Activated CD8-positive, alpha-beta memory T cell treated with anti-CD3 and anti-CD28 coated beads for 36 hours (primary cell): ENCODE measurements around the gene LCOR. TPM values are rescaled to one million over a fixed set of nuclear protein-coding genes. Genes with fewer than 3 reads are reported as not detected.
"Not testable (repeated sequence)": the region's sequence is repeated elsewhere in the genome, so short reads cannot be mapped to it uniquely, and the experiment has no call there.

Experiments
- CTCF ChIA-PET: fragments of 350-600 bp; sonication (Branson Sonifier 250); formaldehyde crosslinking; loops from one replicate; lab custom pipeline; 2021; ENCODE audit warnings: antibody characterized with exemption; lab: Charles Lee
- POLR2A ChIA-PET: fragments of 350-600 bp; sonication (Branson Sonifier 250); formaldehyde crosslinking; loops from one replicate; lab custom pipeline; 2021; ENCODE audit warnings: antibody characterized with exemption; lab: Charles Lee
- total RNA-seq, 2 experiments: library from RNA; stranded (reverse); gene quantifications; one replicate each; pipeline ENCODE4 v1.2.3, GENCODE V29; 2021

LCOR gene
- total RNA-seq, 2 experiments from 2014 or later = 24.9 to 29.2 TPM

GRCh38 chr10:96833220-96834001 lies 1.3 kb downstream of the LCOR start:
- ChIA-PET POLR2A (interaction anchor here (1.1 kb wide), 1 partner anchor 42 kb away, joined by 7 read pairs; no protein-coding TSS in a partner anchor), CTCF (interaction anchor here (0.5 kb wide), 1 partner anchor 195 kb away, joined by 3 read pairs; no protein-coding TSS in a partner anchor)

- POLR2A ChIA-PET = no interaction called here
- CTCF ChIA-PET = interaction anchor here (0.5 kb wide), 1 partner anchor 196 kb away, joined by 3 read pairs; no protein-coding TSS in a partner anchor
Observed at GRCh38 chr10:96834120-96834519, 2.0 kb downstream of the LCOR start.

- CTCF ChIA-PET = interaction anchor here (1.1 kb wide), 1 partner anchor 156 kb away, joined by 3 read pairs; no protein-coding TSS in a partner anchor
- POLR2A ChIA-PET = no interaction called here
Observed at GRCh38 chr10:96835899-96836298, 3.8 kb downstream of the LCOR start.

GRCh38 chr10:96838529-96838928 lies 6.4 kb downstream of the LCOR start:
- ChIA-PET POLR2A (no interaction called here), CTCF (interaction anchor here (1.6 kb wide), 1 partner anchor 279 kb away, joined by 3 read pairs; no protein-coding TSS in a partner anchor)

GRCh38 chr10:96840841-96841518 lies 8.9 kb downstream of the LCOR start:
- CTCF ChIA-PET = interaction anchor here (0.7 kb wide), 1 partner anchor 111 kb away, joined by 3 read pairs; no protein-coding TSS in a partner anchor
- POLR2A ChIA-PET = no interaction called here

GRCh38 chr10:96842896-96843723 lies 11.0 kb downstream of the LCOR start:
- POLR2A ChIA-PET = no interaction called here
- CTCF ChIA-PET = interaction anchor here (0.7 kb wide), 1 partner anchor 182 kb away, joined by 3 read pairs; no protein-coding TSS in a partner anchor

GRCh38 chr10:96843823-96844222 lies 11.7 kb downstream of the LCOR start:
- ChIA-PET POLR2A (no interaction called here), CTCF (interaction anchor here (0.7 to 1.1 kb wide), 2 partner anchors 182 to 194 kb away, joined by 3 read pairs; no protein-coding TSS in a partner anchor)

GRCh38 chr10:96846395-96846794 lies 14.3 kb downstream of the LCOR start:
- ChIA-PET CTCF (no interaction called here), POLR2A (no interaction called here)

GRCh38 chr10:96846926-96847325 lies 14.8 kb downstream of the LCOR start:
- CTCF ChIA-PET = no interaction called here
- POLR2A ChIA-PET = no interaction called here

- CTCF ChIA-PET, POLR2A ChIA-PET: not testable (repeated sequence)
Observed at GRCh38 chr10:96847356-96847755, 15.3 kb downstream of the LCOR start.

GRCh38 chr10:96850113-96850512 lies 18.0 kb downstream of the LCOR start:
- POLR2A ChIA-PET = interaction anchor here (0.6 kb wide), 1 partner anchor 120 kb away, joined by 6 read pairs; no protein-coding TSS in a partner anchor
- CTCF ChIA-PET = no interaction called here

GRCh38 chr10:96850825-96851224 lies 18.7 kb downstream of the LCOR start:
- ChIA-PET POLR2A (no interaction called here), CTCF (no interaction called here)

- POLR2A ChIA-PET = no interaction called here
Observed at GRCh38 chr10:96851281-96851680, 19.2 kb downstream of the LCOR start.

GRCh38 chr10:96856317-96856716 lies 24.2 kb downstream of the LCOR start:
- ChIA-PET CTCF (no interaction called here), POLR2A (no interaction called here)

More at GRCh38 chr10:96851281-96851680, 19.2 kb downstream of the LCOR start:
- CTCF ChIA-PET = no interaction called here

- ChIA-PET POLR2A (no interaction called here), CTCF (no interaction called here)
Observed at GRCh38 chr10:96857301-96858012, 25.4 kb downstream of the LCOR start.

- CTCF ChIA-PET = no interaction called here
Observed at GRCh38 chr10:96858038-96858705, 26.1 kb downstream of the LCOR start.

GRCh38 chr10:96858706-96859050 lies 26.6 kb downstream of the LCOR start:
- ChIA-PET POLR2A (no interaction called here), CTCF (no interaction called here)

More at GRCh38 chr10:96858038-96858705, 26.1 kb downstream of the LCOR start:
- POLR2A ChIA-PET = no interaction called here

GRCh38 chr10:96860631-96861277 lies 28.7 kb downstream of the LCOR start:
- ChIA-PET POLR2A (no interaction called here), CTCF (interaction anchor here (0.7 kb wide), 1 partner anchor 122 kb away, joined by 3 read pairs; no protein-coding TSS in a partner anchor)
